HL-60/S4 treated with phorbol 12-myristate 13-acetate at 8.2 ng/mL for 4 days and 3 days (cell line): ENCODE data around the gene CCL13.

Experiments
- in situ Hi-C: fragments of 300-500 bp; cut with MboI; formaldehyde crosslinking; loops from 2 replicates; pipeline ENCODE4 v1.15.0; 2022; ENCODE audit warnings: low sequenced_read_pairs

CCL13 gene

GRCh38 chr17:34378664-34379101, 22.4 kb downstream of the CCL13 start:
- in situ Hi-C loops = no loop called here

- in situ Hi-C loops = no loop called here
Observed at GRCh38 chr17:34379868-34380267, 23.6 kb downstream of the CCL13 start.

- in situ Hi-C loops = no loop called here
Observed at GRCh38 chr17:34382621-34383124, 26.4 kb downstream of the CCL13 start.

GRCh38 chr17:34383216-34383615, 26.9 kb downstream of the CCL13 start:
- in situ Hi-C loops = no loop called here

GRCh38 chr17:34384271-34384670, 28.0 kb downstream of the CCL13 start:
- in situ Hi-C loops = no loop called here

GRCh38 chr17:34384822-34385605, 28.7 kb downstream of the CCL13 start:
- in situ Hi-C loops = no loop called here

- in situ Hi-C loops = no loop called here
Observed at GRCh38 chr17:34386343-34386696, 30.0 kb downstream of the CCL13 start.

GRCh38 chr17:34386697-34387550, 30.6 kb downstream of the CCL13 start:
- in situ Hi-C loops = no loop called here

- in situ Hi-C loops = no loop called here
Observed at GRCh38 chr17:34387566-34387965, 31.3 kb downstream of the CCL13 start.

GRCh38 chr17:34389126-34389750, 33.0 kb downstream of the CCL13 start:
- in situ Hi-C loops = no loop called here

GRCh38 chr17:34390649-34391048, 34.4 kb downstream of the CCL13 start:
- in situ Hi-C loops = no loop called here

- in situ Hi-C loops = no loop called here
Observed at GRCh38 chr17:34391241-34391640, 35.0 kb downstream of the CCL13 start.

- in situ Hi-C loops = no loop called here
Observed at GRCh38 chr17:34393401-34393800, 37.1 kb downstream of the CCL13 start.

GRCh38 chr17:34397265-34397664, 41.0 kb downstream of the CCL13 start:
- in situ Hi-C loops = no loop called here

- in situ Hi-C loops = no loop called here
Observed at GRCh38 chr17:34398990-34399389, 42.7 kb downstream of the CCL13 start.

- in situ Hi-C loops = loop anchor here (25.0 kb wide), 2 partner anchors 588 to 713 kb away; partner anchors contain the start of genes FNDC8, LIG3 and RAD51D
Observed at GRCh38 chr17:34399725-34400124, 43.4 kb downstream of the CCL13 start.

- in situ Hi-C loops = loop anchor here (25.0 kb wide), 2 partner anchors 587 to 712 kb away; partner anchors contain the start of genes FNDC8, LIG3 and RAD51D
Observed at GRCh38 chr17:34400301-34400931, 44.1 kb downstream of the CCL13 start.

GRCh38 chr17:34401165-34401564, 44.9 kb downstream of the CCL13 start:
- in situ Hi-C loops = loop anchor here (25.0 kb wide), 2 partner anchors 586 to 711 kb away; partner anchors contain the start of genes FNDC8, LIG3 and RAD51D

- in situ Hi-C loops = loop anchor here (25.0 kb wide), 2 partner anchors 584 to 709 kb away; partner anchors contain the start of genes FNDC8, LIG3 and RAD51D
Observed at GRCh38 chr17:34403006-34403405, 46.7 kb downstream of the CCL13 start.

- in situ Hi-C loops = loop anchor here (25.0 kb wide), 2 partner anchors 581 to 706 kb away; partner anchors contain the start of genes FNDC8, LIG3 and RAD51D
Observed at GRCh38 chr17:34406226-34406625, 49.9 kb downstream of the CCL13 start.
